H1 (cell line): ENCODE results near the gene ADAMTS16. TPM values are rescaled to one million over a fixed set of nuclear protein-coding genes. Genes with fewer than 3 reads are reported as not detected.
A peak's percentile ranks its signal among the peaks of the same experiment; 100 is the strongest.

ENCODE experiments used
- ASH2L ChIP-seq: fragments of 200-600, 300-600 bp; sonication (generic); IDR thresholded peaks from one replicate; pipeline ENCODE4 v1.7.1; 2017; ENCODE audit warnings: low read length
- CBX5 ChIP-seq: fragments of 300-800, 300-1000 bp; sonication (generic); IDR thresholded peaks from 2 replicates; pipeline ENCODE4 v1.7.1; 2016; ENCODE audit warnings: antibody characterized with exemption, low read length, low read depth
- CHD1 ChIP-seq: IDR thresholded peaks from 2 replicates; pipeline ENCODE4 v1.6.1; 2012; ENCODE audit warnings: low read depth, low read length, improper control_type of control experiment
- CHD2 ChIP-seq: IDR thresholded peaks from 2 replicates; pipeline ENCODE4 v1.6.1; 2012; ENCODE audit warnings: low read length, improper control_type of control experiment
- E2F6 ChIP-seq: IDR thresholded peaks from 2 replicates; pipeline ENCODE4 v1.6.1; 2012; ENCODE audit warnings: inconsistent platforms
- EGR1 ChIP-seq: IDR thresholded peaks from 2 replicates; pipeline ENCODE4 v1.6.1; 2011; ENCODE audit warnings: low read depth, low read length, borderline replicate concordance
- EP300 ChIP-seq, 2 experiments: IDR thresholded peaks; 1 replicate in 1 of 2; 2 replicates in 1 of 2; pipeline ENCODE4 v1.6.1; 2011 to 2012; ENCODE audit warnings: low read depth in 2 of 2, low read length in 2 of 2, mild to moderate bottlenecking in 2 of 2, borderline replicate concordance in 1 of 2, inconsistent platforms in 1 of 2, moderate library complexity in 1 of 2
- EZH2 ChIP-seq: fragments of 200-600 bp; sonication (generic); IDR thresholded peaks from 2 replicates; pipeline ENCODE4 v1.7.1; 2012; ENCODE audit warnings: low read depth, mild to moderate bottlenecking, moderate library complexity, low read length, inconsistent platforms; ENCODE audit not compliant: severe bottlenecking
- GTF2F1 ChIP-seq: IDR thresholded peaks from 2 replicates; pipeline ENCODE4 v1.6.1; 2012; ENCODE audit warnings: low read depth, low read length, improper control_type of control experiment, borderline replicate concordance
- HDAC6 ChIP-seq: IDR thresholded peaks from one replicate; pipeline ENCODE4 v1.7.1; 2012; ENCODE audit warnings: low read depth, mild to moderate bottlenecking, inconsistent platforms, low read length, moderate library complexity
- KDM4A ChIP-seq: IDR thresholded peaks from one replicate; pipeline ENCODE4 v1.7.1; 2012; ENCODE audit warnings: low read depth, mild to moderate bottlenecking, moderate library complexity, low read length, inconsistent platforms; ENCODE audit not compliant: severe bottlenecking
- MAFK ChIP-seq: IDR thresholded peaks from 2 replicates; pipeline ENCODE4 v1.6.1; 2012; ENCODE audit warnings: low read depth, mild to moderate bottlenecking, improper control_type of control experiment, low read length
- NANOG ChIP-seq: IDR thresholded peaks from 2 replicates; pipeline ENCODE4 v1.6.1; 2011; ENCODE audit warnings: low read length, low read depth, mild to moderate bottlenecking, inconsistent platforms; ENCODE audit not compliant: insufficient read depth, poor library complexity, severe bottlenecking
- PHF8 ChIP-seq: fragments of 200-600 bp; sonication (generic); conservative IDR thresholded peaks from 2 replicates; pipeline ENCODE4 v1.7.1; 2012; ENCODE audit warnings: low read depth, mild to moderate bottlenecking, inconsistent platforms, low read length, moderate library complexity
- POLR2AphosphoS5 ChIP-seq: IDR thresholded peaks from 2 replicates; pipeline ENCODE4 v1.6.1; 2011; ENCODE audit warnings: low read depth, low read length
- RAD21 ChIP-seq, 2 experiments: IDR thresholded peaks in 1 of 2; conservative IDR thresholded peaks in 1 of 2; 2 replicates each; pipeline ENCODE4 v1.6.1; 2011; ENCODE audit warnings: low read depth in 2 of 2, low read length in 2 of 2, improper control_type of control experiment in 1 of 2, inconsistent platforms in 1 of 2, mild to moderate bottlenecking in 1 of 2, moderate library complexity in 1 of 2
- RBBP5 ChIP-seq: IDR thresholded peaks from 2 replicates; pipeline ENCODE4 v1.7.1; 2012; ENCODE audit warnings: low read depth, mild to moderate bottlenecking, inconsistent platforms, low read length, moderate library complexity, borderline replicate concordance
- RFX5 ChIP-seq: IDR thresholded peaks from 2 replicates; pipeline ENCODE4 v1.6.1; 2011; ENCODE audit warnings: low read depth, low read length, improper control_type of control experiment, borderline replicate concordance
- SAP30 ChIP-seq: fragments of 300-600 bp; sonication (generic); IDR thresholded peaks from 2 replicates; pipeline ENCODE4 v1.7.1; 2012; ENCODE audit warnings: low read length, moderate library complexity, mild to moderate bottlenecking, inconsistent platforms; ENCODE audit not compliant: insufficient read depth, insufficient replicate concordance
- SIN3A ChIP-seq, 2 experiments: IDR thresholded peaks in 1 of 2; conservative IDR thresholded peaks in 1 of 2; 2 replicates each; pipeline ENCODE4 v1.6.1; 2011 to 2012; ENCODE audit warnings: low read length in 2 of 2, improper control_type of control experiment in 1 of 2, low read depth in 1 of 2, mild to moderate bottlenecking in 1 of 2
- SIRT6 ChIP-seq: IDR thresholded peaks from one replicate; pipeline ENCODE4 v1.7.1; 2012; ENCODE audit warnings: low read length, inconsistent platforms
- SP1 ChIP-seq: IDR thresholded peaks from 2 replicates; pipeline ENCODE4 v1.6.1; 2011; ENCODE audit warnings: low read depth, low read length
- SP2 ChIP-seq: IDR thresholded peaks from 2 replicates; pipeline ENCODE4 v1.6.1; 2012; ENCODE audit warnings: mild to moderate bottlenecking, low read length, inconsistent platforms
- TBP ChIP-seq: IDR thresholded peaks from 2 replicates; pipeline ENCODE4 v1.6.1; 2011; ENCODE audit warnings: low read depth, low read length, improper control_type of control experiment
- YY1 ChIP-seq: IDR thresholded peaks from 2 replicates; pipeline ENCODE4 v1.6.1; 2011; ENCODE audit warnings: low read depth, mild to moderate bottlenecking, low read length
- polyA plus RNA-seq, 7 experiments: library from polyadenylated mRNA; depleted of rRNA in 3 of 7; stranded (reverse) in 5 of 7; unstranded in 2 of 7; fragments of >200 nt in 5 of 7; fragments of 200-250 nt in 2 of 7; gene quantifications; 1 replicate in 5 of 7; 2 replicates in 1 of 7; 4 replicates in 1 of 7; pipeline versions ENCODE4 v1.2.1 to v1.2.3, GENCODE V29; 2011 to 2013; ENCODE audit warnings: missing spikeins in 2 of 7, mixed read lengths in 2 of 7
- total RNA-seq: library from RNA; stranded (reverse); fragmentation: NEBNext Ultra II Directional; extraction: Animal tissue kit (Norgen Biotek cat#: 25700); gene quantifications from 2 replicates; pipeline ENCODE4 v1.2.1, GENCODE V29; 2021

ADAMTS16 gene
- total and polyA plus RNA-seq, 2 of the 8 experiments (the other 6 are each of a cell fraction or from before 2014, with no cell fraction given), result 3.7 to 16.0 TPM

GRCh38 chr5:5179597-5179996 is 39.5 kb downstream of the ADAMTS16 start (continued):
- TF ChIP-seq SIRT6 (no peak), ASH2L (peak; percentile 70), PHF8 (no peak), EP300 (IDR thresholded peaks at IDR 0.05; ENCODE audit: borderline replicate concordance in 1 of 2, low read depth in 2 of 2, low read length in 2 of 2) (peak in 1 of 2 experiments; percentile 93; a peak in 2 of 3 replicates), TBP (no peak), EZH2 (no peak), SP2 (no peak), EGR1 (no peak), RFX5 (no peak), KDM4A (no peak), NANOG (peak; percentile 100), POLR2AphosphoS5 (no peak), MAFK (no peak), RAD21 (IDR thresholded peaks at IDR 0.05 in 1 of 2, conservative IDR thresholded peaks at IDR 0.05 in 1 of 2; ENCODE audit: low read depth in 2 of 2, low read length in 2 of 2) (no peak), GTF2F1 (no peak), RBBP5 (no peak), SAP30 (no peak), SP1 (peak; percentile 89), CBX5 (no peak), HDAC6 (no peak), E2F6 (no peak), SIN3A (conservative IDR thresholded peaks at IDR 0.05 in 1 of 2, IDR thresholded peaks at IDR 0.05 in 1 of 2; ENCODE audit: low read depth in 1 of 2, low read length in 2 of 2) (no peak), YY1 (peak; percentile 60; the same call in 1 of the 2 replicates), CHD1 (no peak), CHD2 (0 out of 2 replicates have a peak, but pooled peaks have one; percentile 24)
